NCI-H510A (cell line): ENCODE data around the gene S100A10.
A peak's percentile ranks its signal among the peaks of the same experiment; 100 is the strongest.

Experiments used
- DNase-seq: peaks from one replicate; lab custom pipeline; 2025; lab: John Stamatoyannopoulos, UW

S100A10 gene

GRCh38 chr1:152013664-152014237 lies 20.1 kb upstream of the S100A10 start:
- DNase-seq = no peak

GRCh38 chr1:152009691-152010090 lies 16.0 kb upstream of the S100A10 start:
- DNase-seq = no peak

- no peak for DNase-seq
These were observed 13.4 kb upstream of the S100A10 start for GRCh38 chr1:152007047-152007446.

DNA sequence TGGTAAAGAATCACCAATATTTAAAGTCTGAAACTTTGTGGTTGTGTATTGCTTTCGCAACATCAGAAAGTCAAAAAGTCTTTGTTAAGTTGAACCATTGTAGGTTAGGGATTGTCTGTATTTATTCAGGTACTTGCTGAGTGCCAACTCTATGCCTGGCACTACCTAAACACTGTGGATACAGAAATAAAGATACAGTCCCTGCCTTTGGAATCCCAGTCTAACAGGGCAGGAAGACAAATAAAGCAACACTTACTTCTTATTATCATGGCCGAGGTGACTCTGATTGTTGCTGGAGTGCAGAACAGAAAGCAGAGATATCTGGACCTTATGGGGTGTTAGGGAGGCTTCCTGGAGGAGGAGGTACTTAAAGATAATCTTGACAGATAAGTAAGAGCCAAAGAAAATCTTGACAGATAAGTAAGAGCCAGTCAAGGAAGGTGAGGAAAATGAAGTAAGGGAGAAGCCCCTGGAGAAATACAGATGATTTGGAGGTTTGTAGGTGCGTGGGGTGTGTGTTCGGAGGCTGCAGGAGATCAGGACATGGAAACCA lies 11.8 kb upstream of the S100A10 start:
- no peak for DNase-seq

- no peak for DNase-seq
These were observed 10.3 kb upstream of the S100A10 start for GRCh38 chr1:152003846-152004442.

DNA sequence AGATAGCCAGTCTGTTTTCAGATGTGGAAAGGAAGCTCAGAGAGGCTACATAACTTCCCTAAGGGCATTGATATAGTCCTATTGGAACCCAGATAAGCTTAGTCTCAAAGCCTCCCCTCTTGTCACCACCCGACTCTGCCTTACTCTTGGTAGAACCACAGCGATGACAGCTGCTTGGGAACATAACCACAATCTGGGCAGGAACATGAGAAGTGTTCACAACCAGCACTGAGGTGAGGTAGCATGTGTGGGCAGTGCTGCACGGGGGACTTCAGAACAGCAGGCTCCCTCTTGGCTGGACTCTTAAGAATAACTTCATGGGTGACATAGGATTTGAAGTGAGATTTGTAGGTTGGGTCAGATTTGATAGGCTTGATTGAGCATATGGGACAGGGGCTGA lies 9.3 kb upstream of the S100A10 start:
- no peak for DNase-seq

DNA sequence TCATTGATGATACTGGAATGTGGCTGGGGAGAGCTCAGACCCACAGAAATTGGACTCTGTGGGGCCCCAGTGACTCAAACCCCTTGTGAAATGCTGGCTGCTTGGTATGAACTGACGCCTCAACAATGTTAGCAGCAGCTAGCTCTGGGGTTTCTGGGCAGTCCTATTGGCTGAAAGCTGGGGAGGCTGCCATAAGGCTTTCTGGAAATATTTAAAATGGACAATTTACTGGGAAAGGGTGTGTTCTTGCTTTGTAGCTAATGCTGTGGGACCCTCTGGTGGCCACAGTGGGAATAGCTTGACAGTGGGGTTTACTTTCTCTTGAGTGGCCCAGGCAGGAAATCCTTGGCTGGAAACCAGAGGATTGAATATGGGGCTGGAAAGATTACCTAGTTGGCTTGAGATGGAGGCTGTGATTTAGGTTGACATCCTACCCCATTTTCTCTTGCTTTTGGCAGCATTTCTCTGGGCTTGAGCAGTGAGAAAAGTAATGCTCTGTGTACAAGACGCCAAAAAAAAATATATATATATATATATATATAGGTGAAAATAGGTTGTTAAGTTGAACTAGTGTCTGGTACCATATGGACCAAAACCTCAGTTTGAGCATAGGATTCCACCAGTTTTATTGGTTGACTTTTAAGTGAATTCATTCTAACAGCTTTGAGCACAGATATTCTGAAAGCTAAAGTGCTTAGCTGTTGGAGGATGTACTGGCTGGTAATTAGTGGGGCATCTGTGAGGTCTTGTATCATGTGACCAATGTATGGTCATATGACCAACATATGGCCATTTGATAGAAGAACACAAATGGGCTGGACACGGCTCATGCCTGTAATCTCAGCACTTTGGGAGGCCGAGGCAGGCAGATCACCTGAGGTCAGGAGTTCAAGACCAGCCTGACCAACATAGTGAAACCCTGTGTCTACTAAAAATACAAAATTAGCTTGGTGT lies 8.2 kb upstream of the S100A10 start:
- DNase-seq = peak; percentile 22

GRCh38 chr1:152000964-152001630 lies 7.4 kb upstream of the S100A10 start:
- DNase-seq = no peak

DNA sequence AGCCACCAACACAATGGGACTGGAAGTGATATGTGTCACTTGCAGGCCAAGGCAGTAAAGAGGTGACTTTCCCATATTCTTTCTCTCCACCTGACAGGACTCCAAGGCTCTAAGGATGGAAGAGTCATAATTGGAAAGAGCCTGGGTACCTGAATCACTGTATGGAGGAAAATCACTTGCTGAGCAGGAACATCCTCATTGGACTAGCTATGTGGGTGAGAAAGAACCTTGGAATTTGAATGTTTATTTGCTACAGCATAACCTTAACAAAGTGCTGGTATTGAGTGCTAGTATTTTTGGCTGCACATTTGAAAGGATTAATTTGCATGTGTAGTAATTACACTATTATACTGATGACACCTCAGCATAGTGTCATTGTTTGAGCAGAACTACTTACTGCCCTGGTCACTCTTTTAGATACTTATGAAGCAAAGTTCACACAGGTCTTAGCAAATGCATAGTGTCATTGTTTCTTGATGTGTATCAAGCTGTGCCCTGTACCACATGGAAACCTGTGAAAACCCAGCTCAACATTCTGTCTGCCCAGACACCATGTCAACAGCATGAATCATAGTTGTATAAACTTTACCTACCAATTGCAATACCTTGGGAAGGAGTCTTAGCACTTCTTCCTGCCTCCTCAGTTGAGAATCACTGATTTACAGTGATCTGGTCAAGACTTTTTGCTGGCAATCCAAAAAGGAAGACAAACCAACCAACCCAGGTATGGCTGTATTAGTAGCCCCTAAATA lies 5.1 kb upstream of the S100A10 start:
- no peak for DNase-seq

DNA sequence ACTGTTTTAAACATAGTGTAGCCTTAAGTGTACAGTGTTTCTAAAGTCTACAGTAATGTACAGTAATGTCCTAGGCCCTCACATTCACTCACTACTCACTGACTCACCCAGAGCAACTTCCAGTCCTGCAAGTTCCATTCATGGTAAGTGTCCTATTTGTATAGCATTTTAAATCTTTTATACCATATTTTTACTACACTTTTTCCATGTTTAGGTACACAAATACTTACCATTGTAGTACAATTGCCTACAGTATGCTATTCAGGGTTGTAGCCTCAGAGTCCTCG lies 3.6 kb upstream of the S100A10 start:
- no peak for DNase-seq

GRCh38 chr1:151995774-151996173 lies 2.1 kb upstream of the S100A10 start:
- no peak for DNase-seq

DNA sequence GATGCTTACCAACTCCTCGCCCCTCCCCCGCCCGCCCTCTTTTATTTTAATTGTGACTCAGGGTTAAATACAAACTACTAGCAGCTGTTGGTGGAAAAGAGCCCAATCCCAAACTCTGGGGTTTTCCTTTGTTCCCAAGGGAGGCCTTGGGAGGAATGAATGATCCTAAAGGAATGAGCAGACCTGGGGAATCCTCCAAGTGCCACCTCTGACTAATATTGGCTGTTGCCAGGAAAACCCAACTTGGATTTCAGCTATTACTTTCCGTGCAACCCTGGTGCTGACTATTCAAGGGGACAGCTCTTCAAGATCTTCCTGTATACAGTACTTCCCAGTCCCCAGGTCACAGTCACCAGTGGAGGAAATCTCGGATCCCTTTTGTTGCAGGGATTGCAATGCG lies 1.3 kb upstream of the S100A10 start:
- no peak for DNase-seq

DNA sequence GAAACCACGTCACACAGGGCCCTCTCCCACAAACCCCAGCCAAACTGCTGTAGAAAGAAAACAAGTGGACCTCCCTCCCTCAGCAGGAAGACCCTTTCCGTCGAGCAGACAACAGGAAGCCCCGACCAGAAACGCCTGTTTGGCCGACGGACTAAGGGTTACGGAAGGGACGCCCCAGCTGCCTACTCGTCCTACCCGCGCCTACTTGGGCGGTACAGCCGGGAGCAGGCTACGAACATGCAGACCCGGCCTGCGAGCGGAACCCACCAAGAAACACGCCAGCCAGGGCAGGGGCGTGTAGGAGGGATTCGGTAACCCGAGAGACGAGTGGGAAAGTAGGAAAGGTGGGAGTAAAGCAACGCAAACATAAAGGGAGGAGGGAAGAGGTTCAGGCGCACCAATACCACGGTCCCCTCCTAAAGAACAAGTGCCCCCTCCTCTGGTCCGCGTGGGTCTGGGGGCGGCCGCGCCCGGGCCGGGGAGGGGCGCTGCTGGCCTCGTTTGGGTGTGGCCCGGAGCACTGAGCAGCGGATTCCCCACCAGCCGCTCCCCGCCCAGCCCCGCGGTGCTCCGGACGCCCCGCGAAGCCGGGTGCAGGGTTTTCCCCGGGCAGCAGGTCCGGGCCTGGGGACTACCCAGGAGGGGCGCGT lies 450 bp downstream of the S100A10 start:
- DNase-seq = no peak

DNA sequence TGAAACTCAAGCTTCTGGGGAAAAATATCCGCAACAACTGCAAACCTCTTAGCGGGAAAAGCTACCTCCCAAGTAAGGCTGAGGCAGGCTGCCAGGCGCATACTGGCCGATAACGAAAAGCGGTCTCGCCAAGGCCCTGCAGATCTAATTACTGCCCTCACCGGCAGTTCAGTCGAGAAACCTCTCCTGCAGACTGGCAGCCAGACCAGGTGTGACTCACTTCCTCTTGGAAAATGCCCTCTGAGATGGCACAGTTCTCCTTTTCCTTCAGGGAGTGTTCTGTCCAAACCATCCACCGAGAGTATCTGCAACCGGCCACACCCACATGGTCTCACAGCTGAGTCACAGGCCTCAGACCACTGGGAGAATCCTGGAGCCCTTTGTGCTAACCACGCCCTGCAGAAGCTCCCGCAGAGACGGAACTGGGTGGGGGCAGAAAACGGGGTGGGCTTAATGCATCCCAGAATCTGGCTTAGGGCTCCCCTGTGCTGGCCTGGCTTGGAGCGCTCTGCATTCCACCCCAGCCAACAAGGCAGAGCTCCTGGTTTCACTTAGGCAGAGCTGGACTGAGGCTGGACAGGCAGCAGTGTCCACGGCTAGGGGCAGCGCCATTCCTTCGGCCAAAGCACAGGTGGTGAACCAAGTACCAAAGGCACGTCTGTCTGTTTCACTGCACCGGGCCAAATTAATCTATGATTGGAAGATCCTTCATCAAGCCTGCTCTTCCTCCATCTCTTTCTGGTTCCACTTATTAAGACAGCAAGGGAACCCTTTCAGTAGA lies 1.2 kb downstream of the S100A10 start:
- DNase-seq = peak; percentile 45

- DNase-seq = no peak
These were observed 1.9 kb downstream of the S100A10 start for GRCh38 chr1:151991663-151992302.

DNA sequence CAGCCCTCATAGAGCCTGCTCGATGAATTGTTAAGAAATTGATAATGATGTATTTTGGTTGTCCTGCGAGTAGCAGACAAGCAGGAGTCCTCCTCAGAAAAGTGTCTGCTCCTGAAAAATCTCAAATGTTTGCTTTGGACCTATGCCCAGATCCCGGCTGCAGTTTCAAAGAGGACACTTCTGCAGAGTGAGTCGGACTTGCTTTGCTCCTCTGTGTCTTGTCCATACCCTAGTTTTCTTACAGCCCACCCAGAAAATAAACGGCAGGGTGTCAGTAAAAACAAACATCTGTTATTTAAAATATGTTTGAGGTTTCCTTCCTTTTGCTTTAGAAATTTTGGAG lies 2.8 kb downstream of the S100A10 start:
- DNase-seq = peak; percentile 34

- no peak for DNase-seq
These were observed 3.4 kb downstream of the S100A10 start for GRCh38 chr1:151990058-151990855.

DNA sequence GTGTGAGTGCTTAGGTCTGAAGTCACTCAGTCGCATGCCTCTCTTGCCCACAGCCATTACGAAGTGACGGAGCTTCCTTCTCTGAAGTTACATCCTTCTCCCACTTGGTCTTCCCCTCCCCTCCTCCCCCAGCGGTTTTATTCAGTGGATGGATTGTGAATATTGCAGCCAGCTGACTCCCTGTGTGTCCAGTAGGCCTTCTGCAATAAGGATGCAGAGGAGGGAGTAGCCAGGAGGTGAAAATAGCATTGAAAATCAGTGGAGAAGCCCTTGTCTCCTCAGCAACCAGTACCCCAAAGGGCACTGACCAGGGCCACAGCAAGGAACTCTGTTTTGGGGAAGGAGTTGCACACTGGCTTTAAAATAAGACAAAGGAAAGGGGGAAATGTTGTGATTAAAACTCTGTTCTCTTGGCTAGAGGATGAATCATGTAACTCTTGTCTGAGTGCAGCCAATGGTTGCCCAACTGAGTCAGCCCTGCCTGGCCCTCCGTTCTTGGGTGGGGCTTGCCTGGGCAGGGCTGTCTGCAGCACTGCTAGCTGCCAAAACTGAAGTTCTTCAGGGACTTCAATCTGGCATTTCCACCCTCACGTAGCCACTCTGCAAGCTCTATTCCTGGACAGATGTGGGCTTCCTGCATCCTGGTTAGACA lies 4.3 kb downstream of the S100A10 start:
- DNase-seq = no peak
